DMS53 treated with DMSO at 0.1 percent for 48 hours (cell line): ENCODE data around the gene THRB.

Source experiments
- DNase-seq: peaks from one replicate; lab custom pipeline; 2025; ENCODE audit not compliant: unreplicated experiment; lab: John Stamatoyannopoulos, UW

THRB gene

GRCh38 chr3:24316887-24317383, 177.7 kb downstream of the THRB start:
- no peak for DNase-seq

GRCh38 chr3:24315971-24316370, 178.7 kb downstream of the THRB start:
- no peak for DNase-seq

- no peak for DNase-seq
Measured at GRCh38 chr3:24315356-24315755, 179.3 kb downstream of the THRB start.

GRCh38 chr3:24311881-24312280, 182.8 kb downstream of the THRB start:
- DNase-seq, result no peak

- no peak for DNase-seq
Measured at GRCh38 chr3:24310887-24311286, 183.8 kb downstream of the THRB start.

- DNase-seq, result no peak
Measured at GRCh38 chr3:24306518-24306917, 188.1 kb downstream of the THRB start.

GRCh38 chr3:24305795-24306467, 188.7 kb downstream of the THRB start:
- no peak for DNase-seq

- no peak for DNase-seq
Measured at GRCh38 chr3:24303057-24303754, 191.4 kb downstream of the THRB start.

- no peak for DNase-seq
Measured at GRCh38 chr3:24302396-24302795, 192.3 kb downstream of the THRB start.

- DNase-seq, result no peak
Measured at GRCh38 chr3:24300949-24301348, 193.7 kb downstream of the THRB start.

GRCh38 chr3:24299806-24300626, 194.6 kb downstream of the THRB start:
- DNase-seq, result no peak

- no peak for DNase-seq
Measured at GRCh38 chr3:24299246-24299805, 195.3 kb downstream of the THRB start.

GRCh38 chr3:24296441-24297205, 198.0 kb downstream of the THRB start:
- DNase-seq, result no peak

- no peak for DNase-seq
Measured at GRCh38 chr3:24294150-24294549, 200.5 kb downstream of the THRB start.

GRCh38 chr3:24291646-24292045, 203.0 kb downstream of the THRB start:
- no peak for DNase-seq

- no peak for DNase-seq
Measured at GRCh38 chr3:24290596-24290995, 204.1 kb downstream of the THRB start.

- no peak for DNase-seq
Measured at GRCh38 chr3:24288496-24289236, 206.0 kb downstream of the THRB start.

- no peak for DNase-seq
Measured at GRCh38 chr3:24287755-24288450, 206.7 kb downstream of the THRB start.

- no peak for DNase-seq
Measured at GRCh38 chr3:24286405-24286804, 208.2 kb downstream of the THRB start.
